ENCODE measurements around the gene RIMBP2.

GRCh38 chr12:130520784-130521183, 195.3 kb downstream of the RIMBP2 start:
- TF ChIP-seq EZH2 (IDR thresholded peaks at IDR 0.05; ENCODE audit: borderline replicate concordance, low read depth, low read length, severe bottlenecking) (no peak), CTCF (IDR thresholded peaks at IDR 0.05; ENCODE audit: borderline replicate concordance, extremely low read depth, low read length, poor library complexity, severe bottlenecking) (no peak)
